Measurements from ENCODE around the gene GPC6.

- TF ChIP-seq CTCF (IDR thresholded peaks at IDR 0.05) (no peak), POLR2A (IDR thresholded peaks at IDR 0.05) (no peak), POLR2AphosphoS5 (IDR thresholded peaks at IDR 0.05; ENCODE audit: insufficient read depth in 1 of 2, low read depth in 1 of 2) (no peak)
Observed at GRCh38 chr13:93628136-93628797, 401.7 kb downstream of the GPC6 start.

Data from vagina (tissue), 2 donors.